ENCODE data around the gene CMYA5.
A peak's percentile ranks its signal among the peaks of the same experiment; 100 is the strongest.
"Not testable (repeated sequence)": the region's sequence is repeated elsewhere in the genome, so short reads cannot be mapped to it uniquely, and the experiment has no call there.

The CMYA5 gene

DNA sequence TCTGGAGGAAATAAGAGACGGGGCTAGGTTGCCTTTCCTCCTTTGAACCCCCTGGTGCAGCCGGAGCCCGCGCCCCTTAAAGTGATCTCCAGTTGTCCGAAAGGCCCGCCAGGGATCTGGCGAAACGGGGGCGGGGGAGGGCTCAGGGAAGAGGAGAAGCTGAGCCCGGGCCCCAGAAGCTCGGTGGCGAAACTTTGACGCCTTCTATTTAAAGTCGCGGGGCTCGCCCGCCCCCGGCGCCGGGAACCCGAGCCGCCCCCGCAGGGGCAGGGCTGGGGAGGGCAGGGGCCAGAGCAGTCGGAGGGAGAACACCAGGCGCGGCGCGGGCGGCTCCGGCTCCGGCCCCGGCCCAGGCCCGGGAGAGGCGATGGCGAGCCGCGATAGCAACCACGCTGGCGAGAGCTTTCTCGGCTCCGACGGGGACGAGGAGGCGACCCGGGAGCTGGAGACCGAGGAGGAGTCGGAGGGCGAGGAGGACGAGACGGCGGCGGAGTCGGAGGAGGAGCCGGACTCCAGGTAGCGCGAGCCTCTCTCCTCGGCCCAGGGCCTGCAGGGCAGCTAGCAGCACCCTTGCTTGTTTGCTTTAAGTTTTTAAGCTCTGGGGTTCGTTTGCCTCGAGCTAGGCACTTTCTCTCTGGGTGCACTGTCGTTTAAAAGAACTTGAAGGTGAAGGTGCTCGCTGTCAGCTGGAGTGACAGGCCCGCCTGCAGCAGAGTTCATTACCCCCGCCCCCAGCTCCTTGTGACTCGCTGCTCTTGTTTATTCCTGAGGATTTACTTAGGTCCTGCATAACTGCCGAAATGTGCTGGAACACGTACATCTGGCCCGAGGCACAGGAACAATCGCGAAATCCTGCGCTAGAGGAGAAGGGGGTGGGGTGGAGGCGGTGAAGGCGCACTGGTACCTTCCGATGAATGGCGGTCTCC, at the start of gene CMYA5:
Gene CMYA5 (plus strand): TSS at position 296 of the 926 bp plus-strand sequence. CDS start 72 bp downstream, at position 368.
- no peak for DNase-seq

DNA sequence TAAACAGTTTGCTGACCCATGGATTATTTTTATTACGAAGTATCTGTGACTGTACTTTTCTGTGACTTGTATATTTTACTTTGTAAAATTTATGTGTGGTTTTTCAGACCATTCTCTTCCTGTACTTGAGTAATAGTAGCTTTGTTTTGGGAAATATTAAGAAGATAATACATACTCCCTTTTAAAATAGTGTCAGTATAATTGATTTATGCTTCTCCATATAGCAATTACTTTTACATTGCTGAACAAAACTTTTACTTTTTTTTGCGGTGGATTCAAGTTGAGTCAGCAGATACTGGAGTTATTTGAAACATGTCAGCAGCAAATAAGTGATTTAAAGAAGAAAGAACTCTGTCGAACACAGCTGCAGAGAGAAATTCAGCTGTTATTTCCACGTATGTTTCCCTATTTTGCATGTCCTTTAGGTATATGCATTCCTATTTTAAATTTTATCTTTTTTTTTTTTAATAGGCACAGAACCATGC, 49.0 kb upstream of the CMYA5 start:
- DNase-seq, result no peak

DNA sequence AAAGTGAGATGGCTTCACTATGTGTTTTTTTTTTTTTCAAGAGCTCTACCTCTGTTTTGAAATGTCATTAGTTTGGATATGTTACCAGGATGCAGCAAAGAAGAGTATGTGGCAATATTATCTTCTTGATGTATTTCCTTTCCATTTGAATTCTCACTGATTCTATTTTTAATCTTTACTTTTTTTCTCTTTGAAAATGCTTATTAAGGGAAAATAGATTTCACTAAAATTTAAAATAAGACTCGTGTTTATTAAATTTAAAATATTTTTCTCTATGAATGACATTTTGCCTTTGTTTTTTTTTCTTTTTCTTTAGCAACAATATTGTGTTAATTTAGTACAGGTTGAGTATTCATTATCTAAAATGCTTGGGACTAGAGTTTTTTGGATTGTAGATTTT, 48.2 kb upstream of the CMYA5 start:
- DNase-seq, result no peak

DNA sequence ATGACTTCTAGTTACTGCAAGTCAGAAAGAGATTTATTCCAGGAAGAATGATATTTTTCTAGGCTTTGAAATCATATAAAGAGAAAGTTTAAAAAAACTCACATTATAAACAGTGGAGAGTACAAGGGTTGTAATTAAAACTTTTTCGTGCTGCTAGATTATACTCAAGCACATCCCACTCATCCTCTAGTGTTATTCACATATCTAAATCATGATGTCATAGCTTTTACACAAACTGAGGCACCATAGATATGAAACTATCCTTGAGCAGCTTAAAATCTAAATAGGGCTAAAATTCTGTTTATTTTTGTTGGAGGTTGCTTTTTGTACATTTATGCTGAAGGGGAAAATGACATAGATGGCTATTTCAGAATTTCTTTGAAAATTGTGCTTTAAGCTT, 47.4 kb upstream of the CMYA5 start:
- no peak for DNase-seq

DNA sequence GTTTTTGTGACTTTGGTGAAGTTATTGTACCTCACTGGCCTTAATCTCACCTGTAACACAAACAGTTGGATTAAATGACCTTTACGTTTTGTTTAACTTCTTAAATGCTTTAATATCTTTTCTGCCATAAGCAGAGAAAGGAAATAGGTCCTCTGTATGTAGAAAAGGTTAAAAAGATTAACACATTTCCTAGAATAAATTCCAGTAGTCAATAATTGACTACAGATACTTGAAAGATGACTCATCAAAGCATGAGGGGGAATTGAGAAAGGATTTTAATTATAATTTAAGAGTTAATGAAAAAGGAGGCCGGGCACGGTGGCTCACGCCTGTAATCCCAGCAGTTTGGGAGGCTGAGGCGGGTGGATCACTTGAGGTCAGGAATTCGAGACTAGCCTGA, 35.8 kb upstream of the CMYA5 start:
- no peak for DNase-seq

DNA sequence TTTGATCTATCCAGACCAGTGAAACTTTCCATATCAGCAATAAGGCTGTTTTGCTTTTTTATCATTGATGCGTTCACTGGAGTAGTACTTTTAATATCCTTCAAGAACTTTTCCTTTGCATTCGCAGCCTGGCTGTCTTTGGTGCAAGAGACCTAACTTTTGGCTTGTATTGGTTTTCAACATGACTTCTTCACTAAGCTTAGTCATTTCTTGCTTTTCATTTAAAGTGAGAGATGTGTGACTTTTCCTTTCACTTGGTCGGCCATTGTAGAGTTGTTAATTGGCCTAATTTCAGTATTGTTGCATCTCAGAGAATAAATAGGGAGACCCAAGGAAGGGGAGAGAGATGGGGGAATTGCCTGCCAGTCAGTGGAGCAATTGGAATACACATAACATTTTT, 26.4 kb upstream of the CMYA5 start:
- DNase-seq, result no peak

DNA sequence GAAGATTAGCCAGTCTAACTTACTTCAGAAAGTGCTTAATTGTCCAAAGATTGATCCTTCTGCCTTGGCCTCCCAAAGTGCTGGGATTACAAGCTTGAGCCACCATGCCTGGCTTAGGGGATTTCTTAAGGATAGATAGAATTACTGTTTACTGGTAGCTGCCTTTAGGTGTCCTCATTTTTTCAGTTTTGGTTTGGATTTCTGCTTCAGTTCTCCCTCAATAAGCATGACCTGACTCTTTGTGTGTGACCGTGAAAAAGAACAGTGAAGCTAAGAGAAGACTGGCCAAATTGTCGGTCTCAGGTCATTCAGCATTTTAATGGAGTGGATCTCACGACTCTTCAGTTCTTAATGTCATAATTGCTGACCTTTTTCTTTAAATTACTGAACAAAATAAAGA, 22.9 kb upstream of the CMYA5 start:
- no peak for DNase-seq

DNA sequence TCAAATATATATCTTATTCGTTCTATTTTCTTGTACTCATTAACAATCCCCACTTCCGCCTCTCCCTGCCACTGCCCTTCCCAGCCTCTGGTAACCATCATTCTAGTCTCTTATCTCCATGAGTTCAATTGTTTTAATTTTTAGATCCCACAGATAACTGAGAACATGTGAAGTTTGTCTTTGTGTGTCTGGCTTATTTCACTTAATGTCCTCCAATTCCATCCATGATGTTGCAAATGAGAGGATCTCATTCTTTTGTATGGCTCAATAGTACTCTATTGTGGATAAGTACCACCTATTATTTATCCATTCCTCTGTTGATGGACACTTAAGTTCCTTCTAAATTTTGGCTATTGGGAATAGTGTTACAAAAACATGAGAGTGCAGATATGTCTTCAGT, 17.2 kb upstream of the CMYA5 start:
- DNase-seq, result no peak

DNA sequence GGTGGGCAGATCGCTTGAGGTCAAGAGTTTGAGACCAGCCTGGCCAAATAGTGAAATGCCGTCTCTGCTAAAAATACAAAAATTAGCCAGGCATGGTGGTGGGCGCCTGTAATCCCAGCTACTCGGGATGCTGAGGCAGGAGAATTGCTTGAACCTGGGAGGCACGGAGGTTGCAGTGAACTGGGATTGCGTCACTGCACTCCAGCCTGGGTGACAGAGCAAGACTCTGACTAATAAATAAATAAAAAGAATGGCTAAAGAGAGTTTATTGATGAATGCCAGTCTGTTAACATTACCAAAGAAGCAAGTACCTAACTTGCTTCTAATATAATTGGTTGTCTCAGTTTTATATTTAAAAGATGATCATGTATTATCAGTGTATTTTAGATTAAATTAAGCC, 13.3 kb upstream of the CMYA5 start:
- DNase-seq, result not testable (repeated sequence)

DNA sequence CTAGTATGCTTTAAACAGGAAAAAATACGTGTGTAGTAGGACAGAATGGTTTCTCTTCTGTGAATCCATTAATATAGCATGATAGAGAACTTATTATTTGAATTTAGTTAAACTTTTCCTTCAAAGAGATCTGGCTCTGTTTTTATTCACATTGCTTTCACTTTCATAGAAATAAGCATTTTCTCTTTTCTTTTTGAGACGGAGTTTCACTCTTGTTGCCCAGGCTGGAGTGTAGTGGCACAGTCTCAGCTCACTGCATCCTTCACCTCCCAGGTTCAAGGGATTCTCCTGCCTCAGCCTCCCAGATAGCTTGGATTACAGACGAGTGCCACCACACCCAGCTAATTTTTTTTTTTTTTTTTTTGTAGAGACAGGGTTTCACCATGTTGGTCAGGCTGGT, 7.5 kb upstream of the CMYA5 start:
- not testable (repeated sequence) for DNase-seq

DNA sequence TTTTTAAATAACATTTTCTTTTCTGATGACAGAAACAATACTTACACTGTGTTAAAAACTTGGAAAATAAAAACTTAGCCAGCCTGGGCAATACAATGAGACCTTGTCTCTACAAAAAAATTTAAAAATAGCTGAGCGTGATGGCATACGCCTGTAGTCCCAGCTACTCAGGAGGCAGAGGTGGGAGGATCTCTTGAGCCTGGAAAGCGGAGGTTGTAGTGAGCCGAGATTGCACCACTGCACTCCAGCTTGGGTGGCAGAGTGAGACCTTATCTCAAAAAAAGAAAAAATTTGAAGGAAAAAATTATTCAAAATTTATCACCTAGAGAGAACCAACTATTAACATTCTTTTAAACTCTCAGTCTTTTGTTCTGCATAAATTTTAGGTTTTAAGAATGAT, 4.9 kb upstream of the CMYA5 start:
- no peak for DNase-seq

DNA sequence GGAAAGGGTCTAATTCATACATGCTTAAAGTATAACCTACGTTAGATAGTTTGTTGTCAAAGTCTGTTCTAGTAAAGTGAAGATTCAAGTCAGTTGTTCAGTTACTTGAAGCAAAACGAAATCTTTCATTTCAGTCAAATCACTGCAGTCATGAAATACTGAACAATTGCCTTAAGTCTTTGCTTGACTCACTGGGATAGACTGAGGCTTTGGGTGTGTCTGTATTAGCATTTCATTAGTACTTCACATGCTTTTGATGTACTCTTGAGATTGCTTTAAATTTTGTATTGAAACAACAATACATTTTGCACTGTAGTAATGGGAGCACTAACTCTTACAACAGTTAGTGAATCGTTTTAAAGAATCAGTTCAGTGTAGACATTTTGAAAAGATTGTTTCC, 4.0 kb upstream of the CMYA5 start:
- DNase-seq, result no peak

DNA sequence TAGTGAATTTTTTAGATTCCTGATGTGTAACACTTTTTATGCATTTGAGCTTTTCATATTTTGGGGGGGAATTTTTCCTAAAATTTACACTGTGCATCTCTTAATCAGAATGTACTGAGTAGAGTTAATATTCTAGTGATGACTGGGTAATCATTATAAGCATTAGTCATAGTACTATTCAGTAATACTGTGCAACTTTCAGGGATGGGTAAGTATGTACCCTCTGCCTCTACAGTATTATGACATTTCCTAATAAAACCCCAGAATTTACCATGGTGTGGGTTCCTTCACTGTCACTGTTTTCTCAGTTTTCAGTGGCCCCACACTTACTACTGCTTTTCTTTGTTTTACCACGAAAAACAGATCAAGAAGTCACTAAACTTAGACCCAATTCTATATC, 2.8 kb upstream of the CMYA5 start:
- DNase-seq, result no peak

DNA sequence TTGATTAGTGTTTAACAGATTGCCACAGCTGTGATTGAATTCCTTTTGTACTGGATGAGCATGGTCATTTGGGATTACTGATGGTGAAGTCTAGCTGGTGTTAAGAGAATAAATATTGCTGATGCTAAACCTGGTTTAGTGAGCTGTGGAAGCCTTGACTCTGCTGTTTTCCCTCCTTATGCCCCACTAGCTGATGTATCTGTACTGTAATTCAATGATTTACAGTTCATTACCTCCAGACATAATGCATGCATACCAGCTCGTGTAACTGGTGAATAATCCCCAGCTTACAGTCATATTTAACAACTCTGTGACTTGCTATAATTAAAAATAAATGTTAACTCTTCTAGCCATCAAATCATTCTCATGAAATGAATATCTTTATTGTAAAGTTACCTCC, 1.7 kb upstream of the CMYA5 start:
- DNase-seq, result no peak

DNA sequence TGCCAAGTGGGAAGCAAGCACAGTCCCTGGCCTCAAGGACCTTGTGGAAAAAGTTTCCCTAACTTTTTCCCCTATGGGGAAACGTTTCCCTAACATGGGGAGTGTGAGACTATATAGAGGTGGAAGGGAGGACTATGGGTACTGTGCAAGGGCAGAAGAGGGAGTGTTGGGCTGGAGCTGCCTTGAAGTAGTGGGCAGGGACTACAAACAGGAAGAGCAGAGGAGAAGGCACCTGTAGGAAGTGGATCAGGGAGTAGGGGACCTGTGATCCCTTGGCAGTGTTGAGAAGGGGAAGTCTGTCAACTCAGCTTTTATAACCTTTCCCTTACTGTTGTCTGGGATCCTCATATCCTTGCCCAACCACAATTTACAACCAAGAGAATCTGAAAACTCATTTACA, 1.4 kb downstream of the CMYA5 start:
- no peak for DNase-seq

DNA sequence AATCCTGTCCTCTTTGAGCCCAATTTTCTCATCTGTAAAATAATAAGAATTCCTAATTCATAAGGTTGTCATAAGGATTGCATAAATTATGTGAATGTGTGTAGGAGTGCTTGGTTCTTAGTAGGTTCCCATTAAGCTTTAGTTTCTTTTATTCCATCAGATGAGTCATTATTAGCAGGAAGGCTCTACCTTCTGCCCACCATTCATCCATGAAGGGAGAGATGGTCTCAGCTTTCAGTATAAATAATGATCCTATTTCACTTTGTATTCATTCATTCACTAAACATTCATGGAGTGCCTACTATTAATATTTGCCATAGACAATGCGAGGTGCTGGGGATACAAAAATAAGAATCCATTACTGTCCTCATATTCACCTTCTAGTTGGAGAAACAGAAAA, 3.0 kb downstream of the CMYA5 start:
- no peak for DNase-seq

DNA sequence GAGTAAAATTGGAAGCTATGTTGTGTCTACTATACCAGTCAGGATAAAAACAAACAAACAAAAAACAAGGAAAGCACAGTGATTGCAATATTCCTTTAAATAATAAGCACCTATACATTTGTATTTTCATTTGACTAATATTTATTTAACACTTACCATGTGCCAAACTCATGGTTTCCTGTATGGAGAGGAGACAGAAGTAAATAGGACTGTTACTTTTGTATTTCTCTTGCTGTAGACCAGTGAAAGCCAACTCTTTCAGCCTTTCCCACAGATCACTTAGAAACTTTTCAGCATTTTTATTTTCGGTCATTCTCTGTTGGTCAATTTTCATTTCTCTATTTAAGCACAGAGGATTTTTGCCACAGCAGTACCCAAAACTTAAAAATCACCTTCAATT, 4.5 kb downstream of the CMYA5 start:
- no peak for DNase-seq

DNA sequence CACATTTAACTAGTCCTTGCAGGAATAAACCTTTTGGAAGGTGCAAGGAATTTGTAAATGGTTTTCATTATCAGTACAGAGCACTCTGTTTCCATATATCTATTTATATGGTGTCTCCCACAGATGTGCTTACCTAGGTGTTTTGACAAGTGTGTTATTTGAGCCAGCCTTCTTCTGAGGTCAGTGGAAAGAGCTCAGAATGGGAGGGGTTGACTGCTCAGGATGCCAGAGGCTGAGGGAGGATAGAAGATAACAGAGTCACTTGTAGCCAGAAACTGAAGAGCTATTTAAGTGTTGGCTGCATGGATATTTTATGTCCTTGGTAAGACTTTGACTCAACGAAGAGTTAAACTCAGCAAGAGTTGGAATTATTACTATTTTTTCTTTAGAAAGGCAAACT, 5.0 kb downstream of the CMYA5 start:
- peak in 1 of 2 experiments; percentile 52 for DNase-seq

DNA sequence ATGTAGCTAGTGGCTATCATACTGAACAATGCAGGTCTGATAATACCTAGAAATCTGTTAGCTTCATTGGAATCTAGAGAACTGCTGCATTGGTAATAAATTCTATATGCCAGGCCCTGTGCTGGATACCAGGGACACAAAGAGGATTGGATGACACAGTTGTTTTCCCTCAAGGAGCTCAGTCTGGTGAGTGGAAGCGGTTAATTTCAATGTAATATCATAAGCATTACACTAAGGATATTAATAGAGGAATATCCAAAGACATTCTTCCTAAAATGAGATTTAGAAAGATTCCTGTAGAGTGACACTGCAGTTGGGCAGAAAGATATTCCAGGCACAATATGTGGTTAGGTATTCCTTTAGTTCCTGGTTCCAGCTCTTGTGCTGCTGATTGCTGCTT, 5.9 kb downstream of the CMYA5 start:
- no peak for DNase-seq

DNA sequence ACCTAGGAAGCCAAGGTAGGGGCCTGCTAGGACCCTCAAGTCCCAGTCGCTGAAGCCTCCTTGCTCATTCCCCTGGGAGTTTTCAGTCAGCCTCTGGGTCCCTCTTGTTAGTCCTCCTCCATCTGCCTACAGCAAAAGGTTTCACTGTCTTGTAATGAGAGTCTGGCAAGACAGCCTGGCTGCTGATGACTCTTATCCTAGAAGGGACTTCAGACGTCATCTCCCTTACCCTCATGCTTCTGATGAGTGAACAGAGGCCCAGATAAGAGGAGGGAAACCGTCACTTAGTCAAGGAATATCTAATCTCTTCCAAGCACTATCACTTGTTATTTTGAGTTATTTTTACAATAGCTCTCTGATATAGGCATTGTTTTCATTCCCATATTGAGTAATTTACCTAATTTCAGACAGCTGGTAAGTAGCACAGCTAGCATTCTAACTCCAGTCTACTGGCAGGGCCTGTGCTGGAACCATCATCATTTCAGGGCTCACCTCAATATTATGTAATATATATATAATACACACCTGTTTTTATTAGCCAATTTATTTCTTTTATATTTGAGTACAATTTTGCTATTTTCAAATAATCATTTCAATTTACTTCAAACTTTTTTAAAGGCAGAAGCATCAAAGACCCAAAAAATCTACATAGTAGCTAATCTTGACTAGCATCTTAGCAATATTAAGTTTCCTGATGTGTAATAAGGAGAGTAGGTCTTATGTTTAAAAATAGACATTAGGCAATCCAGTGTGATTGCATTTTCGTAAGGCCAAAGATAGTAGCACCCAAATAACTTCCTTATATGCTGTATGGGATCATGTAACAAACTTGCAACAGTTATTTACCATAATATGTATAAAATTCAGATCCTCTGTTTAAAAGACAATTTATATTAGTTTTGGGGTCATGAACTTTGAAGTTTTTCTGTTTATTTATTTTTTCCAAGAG, 7.9 kb downstream of the CMYA5 start:
- no peak for DNase-seq

DNA sequence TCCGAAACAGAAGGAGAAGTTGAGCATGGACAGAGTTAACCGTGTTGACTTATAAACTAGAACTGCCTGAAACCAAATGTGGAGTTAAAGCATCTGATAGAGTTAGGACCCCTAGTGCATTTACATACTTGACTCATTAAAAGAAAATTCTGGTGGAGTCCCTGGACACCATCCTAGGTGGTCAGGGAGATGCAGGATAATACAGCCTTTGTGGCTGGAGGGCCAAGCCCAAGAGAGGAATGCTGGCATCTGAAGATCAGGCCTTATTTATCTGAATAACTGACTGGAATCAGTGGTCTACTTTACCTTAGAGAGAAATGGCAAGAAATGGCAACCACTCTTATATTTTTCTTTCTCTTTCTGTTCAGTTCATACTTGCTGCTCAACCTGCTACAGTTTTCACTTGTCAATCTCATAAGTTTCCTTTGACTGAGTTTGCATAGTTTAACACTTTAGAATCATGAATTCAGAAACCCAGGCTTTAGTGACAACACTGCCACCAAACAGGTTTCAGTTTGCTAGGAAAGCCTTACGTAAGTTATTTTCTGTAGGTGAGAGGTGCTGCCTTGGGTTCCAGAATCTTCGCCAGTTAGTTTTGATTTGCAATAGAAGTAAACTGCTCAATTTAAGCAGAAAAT, 10.2 kb downstream of the CMYA5 start:
- no peak for DNase-seq

DNA sequence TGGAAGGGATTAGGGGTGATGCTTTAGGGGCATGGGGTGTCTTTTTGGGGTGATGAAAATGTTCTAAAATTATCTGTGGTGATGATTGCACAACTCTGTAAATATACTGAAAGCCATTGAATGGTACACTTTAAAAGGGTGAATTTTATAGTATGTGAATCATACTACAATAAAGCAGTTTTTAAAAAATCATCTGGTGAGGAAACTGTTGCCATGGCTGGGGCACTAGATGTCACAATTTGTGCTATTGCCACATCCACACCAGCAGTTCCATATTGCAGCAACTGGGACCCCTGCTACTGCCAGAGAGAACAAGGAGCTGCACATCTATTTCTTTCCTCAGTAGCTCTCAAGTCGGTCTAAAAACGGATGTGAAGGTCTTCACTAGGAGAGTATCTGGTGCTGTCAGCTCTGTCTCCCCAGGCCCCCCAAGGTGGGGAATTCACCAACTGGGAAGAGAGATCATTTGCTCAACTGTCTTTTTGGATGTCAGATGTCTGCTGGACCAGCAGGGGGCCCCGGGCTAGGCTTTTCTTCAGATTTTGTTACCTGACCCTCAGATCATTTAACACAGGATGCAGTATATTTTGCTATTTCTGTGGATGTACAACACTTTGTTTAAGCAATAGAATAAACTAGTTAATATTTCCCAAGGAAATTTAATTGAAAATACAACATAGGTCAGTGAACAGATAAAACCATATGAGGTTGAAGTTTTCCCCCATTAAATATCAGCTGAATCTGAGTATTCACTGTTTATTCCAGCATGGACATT, 13.2 kb downstream of the CMYA5 start:
- DNase-seq, result no peak

DNA sequence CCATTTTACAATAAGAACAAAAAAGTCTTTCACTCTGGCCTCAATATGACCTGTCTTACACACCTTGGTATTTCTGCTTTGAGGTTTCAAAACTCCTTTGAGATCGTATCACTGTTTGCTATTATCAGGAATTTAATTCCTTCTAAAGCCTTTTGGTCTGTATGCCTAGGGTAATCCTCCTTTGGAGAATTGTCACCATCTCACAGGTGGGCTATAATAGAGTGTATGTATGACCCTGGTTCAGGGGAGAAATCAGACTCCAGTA, 13.7 kb downstream of the CMYA5 start:
- no peak for DNase-seq
